Caco-2 (cell line): Measurements from ENCODE around the gene NPAS3. TPM values are rescaled to one million over a fixed set of nuclear protein-coding genes. Genes with fewer than 3 reads are reported as not detected.

ENCODE experiments used
- BruUV-seq: library from RNA; stranded (reverse); fragments of 400-500 nt; replicated peaks from 2 replicates; lab custom pipeline; 2021; lab: Mats Ljungman, UMichigan
- CTCF ChIA-PET: fragments of 300-600 bp; sonication (Branson Sonifier 250); formaldehyde crosslinking; loops from one replicate; lab custom pipeline; 2022; ENCODE audit warnings: antibody characterized with exemption; lab: Charles Lee
- POLR2A ChIA-PET: fragments of 300-600 bp; sonication (Branson Sonifier 250); formaldehyde crosslinking; loops from one replicate; lab custom pipeline; 2022; ENCODE audit warnings: antibody characterized with exemption; lab: Charles Lee
- DNase-seq, 2 experiments: peaks; one replicate each; pipeline versions ENCODE4 v3.0.0 to v3.0.0-alpha.2; 2020 to 2022
- H3K27me3 ChIP-seq: replicated peaks from 2 replicates; pipeline ENCODE4 v1.6.0; 2011; ENCODE audit warnings: low read length; ENCODE audit not compliant: control insufficient read depth, insufficient read depth
- H3K36me3 ChIP-seq: 2 replicates; pipeline ENCODE4 v1.5.1; 2011; ENCODE audit warnings: low read length; ENCODE audit not compliant: control insufficient read depth, insufficient read depth
- H3K4me1 ChIP-seq: fragments of 250-450 bp; sonication (Bioruptor Pico); 2 replicates; pipeline ENCODE4 v1.5.1; 2020; ENCODE audit warnings: mild to moderate bottlenecking
- H3K4me3 ChIP-seq: 2 replicates; pipeline ENCODE4 v1.5.1; 2011; ENCODE audit warnings: low read depth, mild to moderate bottlenecking, control low read depth, low read length
- H3K9me3 ChIP-seq: fragments of 250-450 bp; sonication (Bioruptor Pico); 2 replicates; pipeline ENCODE4 v1.5.1; 2020; ENCODE audit warnings: mild to moderate bottlenecking, moderate library complexity
- H3K27ac Mint-ChIP-seq: one replicate; pipeline ENCODE4 v1.8.0; 2022; ENCODE audit warnings: mixed read lengths; ENCODE audit not compliant: unreplicated experiment
- H3K27me3 Mint-ChIP-seq: one replicate; pipeline ENCODE4 v1.8.0; 2022; ENCODE audit warnings: mixed read lengths; ENCODE audit not compliant: insufficient read depth, unreplicated experiment
- H3K36me3 Mint-ChIP-seq: one replicate; pipeline ENCODE4 v1.8.0; 2022; ENCODE audit warnings: mild to moderate bottlenecking, mixed read lengths; ENCODE audit not compliant: insufficient read depth, unreplicated experiment
- H3K4me1 Mint-ChIP-seq: one replicate; pipeline ENCODE4 v1.8.0; 2022; ENCODE audit warnings: low read depth, mixed read lengths; ENCODE audit not compliant: unreplicated experiment
- H3K4me3 Mint-ChIP-seq: one replicate; pipeline ENCODE4 v1.8.0; 2022; ENCODE audit warnings: mild to moderate bottlenecking, moderate library complexity, mixed read lengths; ENCODE audit not compliant: unreplicated experiment
- H3K9me3 Mint-ChIP-seq: one replicate; pipeline ENCODE4 v1.8.0; 2022; ENCODE audit warnings: mixed read lengths; ENCODE audit not compliant: unreplicated experiment
- intact Hi-C: fragments of 100-400 bp; cut with micrococcal nuclease; formaldehyde crosslinking; loops from one replicate; pipeline ENCODE4 v1.10.0; 2022; ENCODE audit not compliant: unreplicated experiment
- total RNA-seq: library from RNA; stranded (reverse); gene quantifications from 2 replicates; pipeline ENCODE4 v1.2.3, GENCODE V29; 2022
- TF ChIP-seq, protein P1 (sequence below), 2 experiments: fragments of 200-600 bp in 1 of 2; IDR thresholded peaks; 1 replicate in 1 of 2; 2 replicates in 1 of 2; pipeline versions ENCODE4 v1.5.1 to v1.8.0; 2011 to 2022; ENCODE audit warnings: antibody characterized with exemption in 1 of 2, control low read depth in 1 of 2, inconsistent platforms in 1 of 2, low read depth in 1 of 2, low read length in 1 of 2, mild to moderate bottlenecking in 1 of 2, moderate library complexity in 1 of 2; ENCODE audit not compliant: insufficient read depth in 1 of 2, severe bottlenecking in 1 of 2, unreplicated experiment in 1 of 2

Gene NPAS3
- total RNA-seq, 1 experiment from 2014 or later, result not detected

DNA sequence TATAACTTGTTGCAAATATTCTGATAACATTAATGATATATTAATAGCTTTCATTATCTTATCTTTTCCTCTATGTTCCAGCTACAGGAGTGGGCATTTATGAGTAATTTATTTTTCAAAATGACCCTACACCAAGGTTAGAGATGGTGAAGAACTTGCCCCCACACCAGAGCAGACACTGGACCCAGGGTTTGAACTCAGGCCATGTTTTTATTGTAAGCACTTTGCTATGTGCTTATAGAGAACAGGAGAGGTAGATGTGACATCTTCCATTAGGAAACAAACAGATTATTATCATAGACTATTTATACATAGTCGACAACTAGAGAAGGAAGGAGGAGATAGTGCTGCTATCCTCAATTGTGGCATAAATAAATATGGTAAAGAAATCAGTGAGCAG is 747.0 kb downstream of the NPAS3 start:
- intact Hi-C loops, result no loop called here
- Mint-ChIP-seq H3K4me3 (no peak overlapping the region), H3K9me3 (no peaks in the 10 kb centered on the region), H3K36me3 (no peaks in the 10 kb centered on the region), H3K27ac (no peak overlapping the region), H3K4me1 (no peaks in the 10 kb centered on the region), H3K27me3 (peaks cover 12% of the 10 kb centered on the region)
- no TSS peak for BruUV-seq
- TF ChIP-seq, protein P1, sequence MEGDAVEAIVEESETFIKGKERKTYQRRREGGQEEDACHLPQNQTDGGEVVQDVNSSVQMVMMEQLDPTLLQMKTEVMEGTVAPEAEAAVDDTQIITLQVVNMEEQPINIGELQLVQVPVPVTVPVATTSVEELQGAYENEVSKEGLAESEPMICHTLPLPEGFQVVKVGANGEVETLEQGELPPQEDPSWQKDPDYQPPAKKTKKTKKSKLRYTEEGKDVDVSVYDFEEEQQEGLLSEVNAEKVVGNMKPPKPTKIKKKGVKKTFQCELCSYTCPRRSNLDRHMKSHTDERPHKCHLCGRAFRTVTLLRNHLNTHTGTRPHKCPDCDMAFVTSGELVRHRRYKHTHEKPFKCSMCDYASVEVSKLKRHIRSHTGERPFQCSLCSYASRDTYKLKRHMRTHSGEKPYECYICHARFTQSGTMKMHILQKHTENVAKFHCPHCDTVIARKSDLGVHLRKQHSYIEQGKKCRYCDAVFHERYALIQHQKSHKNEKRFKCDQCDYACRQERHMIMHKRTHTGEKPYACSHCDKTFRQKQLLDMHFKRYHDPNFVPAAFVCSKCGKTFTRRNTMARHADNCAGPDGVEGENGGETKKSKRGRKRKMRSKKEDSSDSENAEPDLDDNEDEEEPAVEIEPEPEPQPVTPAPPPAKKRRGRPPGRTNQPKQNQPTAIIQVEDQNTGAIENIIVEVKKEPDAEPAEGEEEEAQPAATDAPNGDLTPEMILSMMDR (IDR thresholded peaks at IDR 0.05; ENCODE audit: insufficient read depth in 1 of 2, low read depth in 1 of 2, low read length in 1 of 2, severe bottlenecking in 1 of 2, unreplicated experiment in 1 of 2), result no peak
- no peak for DNase-seq
- no peaks in the 10 kb centered on the region for H3K36me3 ChIP-seq
- no peak overlapping the region for H3K4me3 ChIP-seq
- ChIA-PET CTCF (no interaction called here), POLR2A (no interaction called here)
- no peaks in the 10 kb centered on the region for H3K9me3 ChIP-seq
- H3K4me1 ChIP-seq, result no peaks in the 10 kb centered on the region
- no peaks in the 10 kb centered on the region for H3K27me3 ChIP-seq

DNA sequence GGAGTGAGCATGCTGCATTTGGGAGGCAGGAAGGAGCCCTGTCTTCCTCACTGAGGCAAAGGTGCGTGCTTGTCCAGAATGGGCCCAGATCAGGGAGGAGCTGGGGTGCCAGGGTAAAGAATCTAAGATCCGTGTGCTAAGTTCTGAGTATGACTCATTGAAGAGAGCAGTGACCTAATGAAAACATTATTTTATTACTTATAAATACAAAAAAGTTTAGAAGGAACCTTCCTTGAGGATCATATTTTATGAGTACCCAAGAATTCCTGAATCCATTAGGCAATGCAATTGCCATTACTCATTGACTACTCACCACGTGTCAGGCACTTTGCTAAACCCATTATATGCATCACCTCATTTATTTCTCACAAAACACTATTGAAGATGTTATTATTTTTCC is 747.5 kb downstream of the NPAS3 start:
- Mint-ChIP-seq H3K9me3 (no peaks in the 10 kb centered on the region), H3K27me3 (peaks cover 8% of the 10 kb centered on the region), H3K27ac (no peak overlapping the region), H3K4me3 (no peak overlapping the region), H3K36me3 (no peaks in the 10 kb centered on the region), H3K4me1 (no peaks in the 10 kb centered on the region)
- TF ChIP-seq, protein P1 (IDR thresholded peaks at IDR 0.05; ENCODE audit: insufficient read depth in 1 of 2, low read depth in 1 of 2, low read length in 1 of 2, severe bottlenecking in 1 of 2, unreplicated experiment in 1 of 2), result no peak
- Histone ChIP-seq H3K36me3 (no peaks in the 10 kb centered on the region), H3K4me3 (no peak overlapping the region), H3K4me1 (no peaks in the 10 kb centered on the region), H3K27me3 (no peaks in the 10 kb centered on the region), H3K9me3 (no peaks in the 10 kb centered on the region)
- intact Hi-C loops, result no loop called here
- ChIA-PET POLR2A (no interaction called here), CTCF (no interaction called here)
- BruUV-seq, result no TSS peak
- no peak for DNase-seq

DNA sequence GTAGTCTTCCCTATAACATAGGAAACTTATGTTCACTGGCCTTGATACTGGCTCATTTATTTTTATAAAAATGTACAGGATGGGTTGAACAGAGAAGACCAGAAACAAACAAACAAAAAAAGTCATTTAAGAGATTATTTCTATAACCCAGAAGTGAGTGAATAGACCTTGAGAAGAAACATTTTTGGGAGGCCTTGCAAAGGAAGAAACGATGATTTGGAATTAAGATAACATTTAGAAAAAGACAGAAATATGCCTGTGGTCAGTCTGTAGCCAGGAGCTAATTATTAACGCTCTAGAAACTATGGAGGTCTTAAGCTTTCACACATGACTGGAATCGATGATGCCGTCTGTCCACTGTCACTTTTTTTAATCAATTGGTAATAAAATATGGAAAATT is 748.2 kb downstream of the NPAS3 start:
- Mint-ChIP-seq H3K4me3 (no peak overlapping the region), H3K9me3 (no peaks in the 10 kb centered on the region), H3K36me3 (no peaks in the 10 kb centered on the region), H3K27ac (no peak overlapping the region), H3K27me3 (peaks cover 7% of the 10 kb centered on the region), H3K4me1 (no peaks in the 10 kb centered on the region)
- POLR2A ChIA-PET, result no interaction called here
- no peaks in the 10 kb centered on the region for H3K4me1 ChIP-seq
- TF ChIP-seq, protein P1 (IDR thresholded peaks at IDR 0.05; ENCODE audit: insufficient read depth in 1 of 2, low read depth in 1 of 2, low read length in 1 of 2, severe bottlenecking in 1 of 2, unreplicated experiment in 1 of 2), result no peak
- no TSS peak for BruUV-seq
- H3K4me3 ChIP-seq, result no peak overlapping the region
- H3K36me3 ChIP-seq, result no peaks in the 10 kb centered on the region
- CTCF ChIA-PET, result no interaction called here
- DNase-seq, result no peak
- H3K27me3 ChIP-seq, result no peaks in the 10 kb centered on the region
- H3K9me3 ChIP-seq, result no peaks in the 10 kb centered on the region
- intact Hi-C loops, result no loop called here
